ENCODE data around the gene KBTBD13.

GRCh38 chr15:65059369-65059750 lies 17.2 kb upstream of the KBTBD13 start:
- no peak for TF ChIP-seq CTCF (IDR thresholded peaks at IDR 0.05)
- TF ChIP-seq POLR2A (IDR thresholded peaks at IDR 0.05) = no peak

All from heart left ventricle (tissue), 13 donors.